ENCODE results near the gene IQUB.
"Not testable (repeated sequence)": the region's sequence is repeated elsewhere in the genome, so short reads cannot be mapped to it uniquely, and the experiment has no call there.

GRCh38 chr7:123532788-123533552 is 1.4 kb downstream of the IQUB start:
- TF ChIP-seq CTCF, POLR2A (IDR thresholded peaks at IDR 0.05): not testable (repeated sequence)
